C4-2B (cell line): ENCODE data around the gene USP7.

ENCODE experiments used
- H3K27ac ChIP-seq: fragments of 450-650 bp; 2 replicates; pipeline ENCODE4 v1.5.1; 2017
- ZFX ChIP-seq: fragments of 450-650 bp; IDR thresholded peaks from 2 replicates; pipeline ENCODE4 v1.6.1; 2017
- TF ChIP-seq, protein P1 (sequence below): fragments of 450-650 bp; conservative IDR thresholded peaks from 2 replicates; pipeline ENCODE4 v1.5.1; 2017; ENCODE audit warnings: mild to moderate bottlenecking

The USP7 gene

DNA sequence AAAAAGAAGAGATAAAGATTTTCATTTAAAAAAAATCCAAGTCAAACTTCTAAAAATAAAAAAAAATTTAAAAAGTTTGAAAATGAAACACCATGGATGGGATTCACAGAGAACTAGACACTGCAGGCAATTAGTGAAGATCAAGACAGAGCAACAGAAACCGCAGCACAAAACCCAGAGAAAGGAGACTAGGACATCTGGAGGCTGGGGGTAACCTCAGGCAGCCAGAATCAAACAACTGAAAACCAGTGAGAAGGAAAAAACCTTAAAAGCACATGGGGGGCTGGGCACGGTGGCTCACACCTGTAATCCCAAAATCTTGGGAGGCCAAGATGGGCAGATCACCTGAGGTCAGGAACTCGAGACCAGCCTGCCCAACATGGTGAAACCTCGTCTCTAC lies 50.9 kb downstream of the USP7 start:
- H3K27ac ChIP-seq, result no peak overlapping the region
- TF ChIP-seq, protein P1, sequence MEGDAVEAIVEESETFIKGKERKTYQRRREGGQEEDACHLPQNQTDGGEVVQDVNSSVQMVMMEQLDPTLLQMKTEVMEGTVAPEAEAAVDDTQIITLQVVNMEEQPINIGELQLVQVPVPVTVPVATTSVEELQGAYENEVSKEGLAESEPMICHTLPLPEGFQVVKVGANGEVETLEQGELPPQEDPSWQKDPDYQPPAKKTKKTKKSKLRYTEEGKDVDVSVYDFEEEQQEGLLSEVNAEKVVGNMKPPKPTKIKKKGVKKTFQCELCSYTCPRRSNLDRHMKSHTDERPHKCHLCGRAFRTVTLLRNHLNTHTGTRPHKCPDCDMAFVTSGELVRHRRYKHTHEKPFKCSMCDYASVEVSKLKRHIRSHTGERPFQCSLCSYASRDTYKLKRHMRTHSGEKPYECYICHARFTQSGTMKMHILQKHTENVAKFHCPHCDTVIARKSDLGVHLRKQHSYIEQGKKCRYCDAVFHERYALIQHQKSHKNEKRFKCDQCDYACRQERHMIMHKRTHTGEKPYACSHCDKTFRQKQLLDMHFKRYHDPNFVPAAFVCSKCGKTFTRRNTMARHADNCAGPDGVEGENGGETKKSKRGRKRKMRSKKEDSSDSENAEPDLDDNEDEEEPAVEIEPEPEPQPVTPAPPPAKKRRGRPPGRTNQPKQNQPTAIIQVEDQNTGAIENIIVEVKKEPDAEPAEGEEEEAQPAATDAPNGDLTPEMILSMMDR, result no peak
- TF ChIP-seq ZFX, result no peak

DNA sequence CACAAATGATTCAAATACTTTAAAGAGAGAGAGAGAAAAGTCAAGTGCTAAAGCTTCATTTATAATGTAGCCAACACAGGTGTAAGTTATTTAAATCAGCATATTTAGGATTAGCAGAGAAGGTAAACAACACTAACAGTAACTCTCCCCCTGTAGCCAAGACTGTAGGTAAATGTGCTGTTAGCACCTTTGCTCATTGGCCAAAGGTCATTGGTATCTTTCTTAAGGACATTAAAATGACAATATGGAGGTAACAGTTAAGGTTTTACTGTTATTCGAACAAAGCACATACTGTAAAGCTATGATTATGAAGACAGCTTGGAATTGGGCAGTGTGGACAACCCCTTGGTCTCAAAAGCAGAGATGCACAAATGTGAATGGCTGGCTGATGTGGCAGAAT lies 52.9 kb downstream of the USP7 start:
- TF ChIP-seq, protein P1, result no peak
- TF ChIP-seq ZFX, result no peak
- H3K27ac ChIP-seq, result no peak overlapping the region

DNA sequence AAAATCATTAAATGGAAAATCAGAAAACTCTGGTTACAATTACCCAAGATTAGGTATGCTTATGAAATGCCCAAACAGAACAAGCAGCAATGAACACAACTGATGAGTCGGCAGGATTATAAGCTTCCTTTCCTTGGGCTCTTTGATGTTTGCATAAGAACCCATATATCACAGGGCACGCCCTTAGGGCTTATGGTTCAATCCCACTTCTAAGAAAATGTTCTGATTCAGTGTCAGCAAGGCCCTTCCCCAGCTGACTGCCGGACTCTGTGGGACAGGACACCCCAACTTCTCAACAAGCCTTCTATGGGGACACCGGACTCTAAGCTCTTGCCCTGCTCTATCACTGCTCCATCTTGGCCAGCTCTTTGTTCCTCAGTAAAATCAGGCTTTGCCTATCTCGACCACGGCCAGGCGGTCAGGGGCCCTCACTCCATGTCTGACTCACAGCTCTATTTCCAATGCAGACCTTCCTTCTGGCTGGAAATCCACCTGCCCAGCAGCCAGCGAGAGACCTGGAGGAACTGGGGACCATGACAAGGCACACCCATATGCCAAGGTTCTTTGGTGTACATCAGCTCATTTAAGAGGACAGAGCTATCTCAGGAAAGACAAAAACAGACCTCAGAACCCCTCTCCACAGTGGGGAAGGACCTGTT lies 54.8 kb downstream of the USP7 start:
- H3K27ac ChIP-seq, result no peak overlapping the region

DNA sequence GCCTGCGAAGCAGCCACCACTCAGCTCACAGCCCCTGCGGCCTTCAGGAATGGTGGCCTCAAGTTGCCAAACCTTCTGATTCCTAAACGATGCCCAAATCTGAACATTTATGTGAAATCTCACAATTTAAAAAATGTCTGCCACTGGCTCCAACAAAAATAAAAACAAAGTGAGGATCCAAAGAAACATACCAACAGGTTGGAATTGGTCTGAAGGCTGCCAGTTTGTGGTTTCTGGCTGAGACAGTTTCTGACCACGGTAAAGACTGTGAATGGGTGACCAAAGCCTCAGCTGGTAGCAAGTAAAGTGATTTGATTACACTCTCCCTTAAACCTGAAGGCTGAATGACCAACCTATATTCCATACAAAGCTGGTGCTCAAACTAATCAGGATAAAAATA lies 56.6 kb downstream of the USP7 start:
- H3K27ac ChIP-seq, result no peak overlapping the region
- TF ChIP-seq ZFX, result no peak
- TF ChIP-seq, protein P1, result no peak

More for the DNA sequence above, 54.8 kb downstream of the USP7 start:
- TF ChIP-seq, protein P1, result no peak
- no peak for TF ChIP-seq ZFX

DNA sequence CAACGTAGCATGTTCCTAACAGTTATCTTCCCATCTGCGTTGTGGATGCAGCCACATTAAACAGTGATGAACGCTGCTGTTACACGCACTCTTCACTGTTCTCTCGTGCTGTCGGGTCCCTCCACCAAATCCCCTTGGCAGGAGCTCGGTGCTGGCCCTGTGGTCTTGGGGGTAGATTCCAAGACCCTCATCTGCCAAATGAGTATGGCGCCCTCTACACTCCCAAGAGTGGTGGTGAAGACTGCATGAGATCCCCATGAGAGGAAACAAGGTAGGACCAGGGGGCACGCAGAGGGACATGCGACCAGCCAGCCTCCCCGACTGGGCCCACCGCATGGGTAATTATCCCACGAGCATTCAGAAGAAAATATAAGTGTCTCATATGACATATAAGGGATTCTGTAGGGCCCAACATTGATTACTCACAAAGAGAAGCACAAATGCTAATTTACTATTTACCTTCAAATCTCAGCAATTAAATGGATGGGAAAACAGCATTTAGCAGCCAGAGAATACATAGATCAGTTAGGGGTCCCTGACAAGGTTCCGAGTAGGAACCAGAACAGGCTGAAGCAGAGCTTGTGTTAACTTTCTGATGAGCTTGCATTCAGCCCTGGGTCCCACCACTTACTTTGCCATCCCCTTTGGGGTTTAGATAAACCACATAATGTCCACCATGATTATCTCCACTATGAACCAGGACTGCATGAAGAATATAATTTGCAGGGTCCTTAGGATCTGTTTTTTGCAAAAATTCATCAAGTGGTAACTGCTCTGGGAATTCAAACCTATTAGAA lies 57.7 kb downstream of the USP7 start:
- H3K27ac ChIP-seq, result no peak overlapping the region
- no peak for TF ChIP-seq ZFX
- TF ChIP-seq, protein P1, result no peak; the same call in 1 of the 2 replicates

DNA sequence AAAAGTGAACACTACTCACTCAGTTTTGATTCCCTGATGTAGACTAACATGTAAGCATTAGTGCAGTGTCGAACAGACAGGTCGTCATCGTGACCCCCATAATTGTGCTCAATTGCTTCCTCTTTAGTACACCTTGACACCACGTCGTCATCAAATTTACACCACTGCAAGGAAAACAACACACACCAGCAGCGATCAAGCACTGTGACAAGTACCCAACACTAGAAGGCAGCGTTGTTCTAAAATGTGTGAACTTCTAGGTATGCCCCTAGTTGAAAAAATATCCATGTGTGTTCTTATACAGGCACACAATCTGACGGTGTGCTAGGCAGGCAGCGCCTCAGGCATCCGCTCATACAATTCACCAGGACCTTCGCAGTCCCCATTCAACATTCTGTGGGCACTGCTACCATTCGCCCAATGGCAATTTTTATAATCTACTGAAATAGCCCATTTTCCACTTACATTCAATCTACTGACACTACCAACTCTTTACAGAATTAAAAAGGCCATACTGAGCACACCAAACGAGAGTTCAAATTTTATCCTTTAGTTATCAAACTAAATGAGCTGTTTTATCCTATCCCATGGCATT lies 58.4 kb downstream of the USP7 start:
- TF ChIP-seq, protein P1, result peak; percentile 61
- no peak for TF ChIP-seq ZFX
- no peak overlapping the region for H3K27ac ChIP-seq

DNA sequence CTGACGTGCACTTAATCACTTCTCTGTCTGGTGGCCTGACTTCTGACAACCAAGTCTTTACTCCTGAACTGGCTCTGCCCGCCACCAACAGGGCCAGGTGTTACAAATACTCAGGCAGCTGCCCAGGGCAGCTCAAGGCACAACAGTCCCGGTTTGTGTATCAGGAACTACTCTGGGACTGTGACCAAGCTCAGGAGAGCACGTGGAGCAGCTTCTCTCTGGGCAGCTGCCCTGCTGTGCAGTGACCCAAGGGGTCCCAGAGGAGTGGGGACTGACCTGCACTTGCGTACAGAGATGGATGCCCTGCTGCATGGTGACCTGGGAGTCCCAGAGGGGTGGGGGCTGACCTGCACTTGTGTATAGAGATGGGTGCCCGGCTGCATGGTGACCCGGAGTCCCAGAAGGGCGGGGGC lies 59.7 kb downstream of the USP7 start:
- H3K27ac ChIP-seq, result no peak overlapping the region

More for the DNA sequence above, 59.7 kb downstream of the USP7 start:
- no peak for TF ChIP-seq ZFX
- TF ChIP-seq, protein P1, result no peak
